Activated CD8-positive, alpha-beta memory T cell treated with anti-CD3 and anti-CD28 coated beads, Interleukin-2, amount 50 U/mL, for 1 hour (primary cell): ENCODE data around the gene UBR4.
"Not testable (repeated sequence)": the region's sequence is repeated elsewhere in the genome, so short reads cannot be mapped to it uniquely, and the experiment has no call there.

Experiments used
- DNase-seq: peaks from one replicate; pipeline ENCODE4 v3.0.0-alpha.2; 2020; ENCODE audit errors: extremely low read depth

The UBR4 gene

DNA sequence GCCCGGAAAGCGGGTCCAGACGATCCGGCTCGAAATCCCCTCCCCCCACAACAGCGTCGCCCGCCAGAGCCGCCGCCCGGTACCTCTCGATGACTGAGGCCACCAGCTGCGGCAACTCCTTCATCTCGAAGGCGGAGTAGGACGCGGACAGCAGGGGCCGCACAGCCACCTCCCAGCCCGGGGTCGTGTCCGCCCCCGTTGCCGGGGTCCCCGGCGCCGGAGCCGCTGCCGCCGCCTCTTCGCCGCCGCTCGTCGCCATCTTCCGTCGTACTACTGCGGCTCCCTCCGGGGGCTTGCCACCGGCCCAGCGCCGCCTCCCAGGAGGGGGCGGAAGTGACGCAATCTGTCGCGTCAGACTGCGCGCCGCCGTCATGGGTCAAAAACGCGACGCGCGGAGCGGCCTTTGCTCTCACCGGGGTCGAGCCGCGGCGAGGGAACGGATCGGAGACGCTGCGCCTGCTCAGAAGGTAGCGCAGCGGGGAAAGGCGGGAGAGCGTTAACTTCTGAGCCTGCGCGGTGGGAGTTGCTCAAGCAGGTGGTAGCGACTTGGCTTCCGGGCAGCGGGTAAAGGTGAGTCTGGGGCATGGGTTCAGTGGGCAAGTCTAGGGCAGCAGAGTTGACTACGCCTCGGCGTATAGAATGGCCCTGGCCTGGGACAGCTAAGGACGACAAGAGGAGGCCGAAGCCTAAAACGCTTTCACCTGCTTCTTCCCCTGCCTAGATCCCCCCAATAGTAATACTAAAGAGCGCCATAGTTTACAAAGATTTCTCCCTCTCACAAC is at the start of gene UBR4:
UBR4 (minus strand) TSS at position 277 of the 782 bp plus-strand sequence; CDS start at position 259, 18 bp downstream.
- DNase-seq, result peak; percentile 85

DNA sequence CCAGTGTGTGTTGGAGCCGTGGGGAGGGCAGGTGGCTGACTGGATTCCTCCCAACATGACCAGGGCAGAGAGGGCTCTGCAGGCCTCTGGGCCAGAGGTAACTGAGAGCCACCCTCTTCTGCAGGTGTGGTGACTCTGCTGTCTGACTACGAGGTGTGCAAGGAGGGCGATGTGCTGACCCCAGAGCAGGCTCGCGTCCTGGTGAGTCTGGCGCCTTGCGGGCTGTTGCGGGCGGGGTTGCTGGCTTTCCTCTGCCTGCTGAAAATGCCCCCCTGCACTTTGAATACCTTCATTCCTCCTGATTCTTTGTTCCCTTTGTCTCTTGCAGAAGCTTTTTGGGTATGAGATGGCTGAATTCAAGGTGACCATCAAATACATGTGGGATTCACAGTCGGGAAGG is 48.3 kb upstream of the UBR4 start:
- DNase-seq, result no peak

DNA sequence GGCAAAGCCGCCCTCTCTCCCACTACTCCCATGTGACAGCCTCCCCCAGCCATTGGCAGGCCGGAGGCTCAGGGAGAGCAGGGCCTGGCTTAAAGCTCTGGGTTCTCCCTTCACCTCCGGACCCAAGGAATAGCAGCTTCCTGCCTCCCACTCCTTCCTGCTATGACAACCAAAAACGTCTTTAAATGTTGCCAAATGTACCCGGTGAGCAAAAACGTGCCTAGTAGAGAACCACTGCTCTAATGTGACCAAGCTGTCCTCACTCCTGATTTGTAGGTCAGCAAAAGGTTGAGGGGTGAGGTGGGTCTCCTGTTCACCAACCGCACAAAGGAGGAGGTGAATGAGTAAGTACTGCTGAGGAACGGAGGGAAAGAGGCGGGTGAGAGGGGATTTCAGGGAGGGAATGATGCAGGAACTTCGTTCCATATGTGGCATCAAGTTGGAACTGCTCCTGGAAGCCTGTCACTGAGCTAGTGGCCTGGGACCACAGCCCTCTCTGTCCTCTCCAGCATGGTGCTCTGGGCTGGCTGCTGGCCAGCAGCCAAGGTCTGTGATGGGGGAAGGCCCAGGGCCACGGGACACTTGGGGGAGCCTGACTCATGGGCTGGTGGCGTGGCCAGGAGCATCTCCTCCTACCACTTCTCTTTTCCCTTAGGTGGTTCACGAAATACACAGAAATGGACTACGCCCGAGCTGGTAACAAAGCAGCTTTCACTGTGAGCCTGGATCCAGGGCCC is 47.3 kb upstream of the UBR4 start:
- no peak for DNase-seq

DNA sequence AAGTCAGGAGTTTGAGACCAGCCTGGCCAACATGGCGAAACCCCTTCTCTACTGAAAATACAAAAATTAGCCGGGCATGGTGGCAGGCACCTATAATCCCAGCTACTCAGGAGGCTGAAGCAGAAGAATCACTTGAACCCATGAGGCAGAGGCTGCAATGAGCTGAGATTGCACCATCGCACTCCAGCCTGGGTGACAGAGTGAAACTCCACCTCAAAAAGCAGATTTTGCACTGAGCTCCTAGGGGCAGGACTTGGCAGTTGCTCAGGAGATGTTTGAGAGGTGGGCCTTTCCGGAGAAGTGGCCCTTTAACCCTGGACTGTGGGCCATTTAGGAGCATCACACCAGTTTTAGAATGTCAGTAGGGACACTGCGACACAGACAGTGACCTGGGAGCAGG is 46.2 kb upstream of the UBR4 start:
- not testable (repeated sequence) for DNase-seq

DNA sequence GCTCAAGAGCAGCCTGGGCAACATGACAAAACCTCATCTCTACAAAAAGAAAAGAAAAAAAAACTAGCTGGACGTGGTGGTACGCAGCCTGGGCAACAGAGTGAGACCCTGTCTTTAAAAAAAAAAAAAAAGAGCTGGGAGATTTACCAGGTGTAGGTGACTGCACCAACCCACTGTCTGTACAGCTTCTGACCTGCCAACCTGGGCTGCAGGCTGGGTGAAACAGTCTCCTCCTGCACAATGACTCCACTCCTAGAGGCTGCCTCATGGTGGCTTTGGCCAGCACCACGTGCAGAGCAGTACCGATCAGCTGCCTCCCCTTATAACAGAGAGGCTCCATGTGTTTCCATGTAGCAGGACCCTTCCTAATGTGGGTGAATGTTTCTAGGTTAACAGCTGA is 45.2 kb upstream of the UBR4 start:
- no peak for DNase-seq

DNA sequence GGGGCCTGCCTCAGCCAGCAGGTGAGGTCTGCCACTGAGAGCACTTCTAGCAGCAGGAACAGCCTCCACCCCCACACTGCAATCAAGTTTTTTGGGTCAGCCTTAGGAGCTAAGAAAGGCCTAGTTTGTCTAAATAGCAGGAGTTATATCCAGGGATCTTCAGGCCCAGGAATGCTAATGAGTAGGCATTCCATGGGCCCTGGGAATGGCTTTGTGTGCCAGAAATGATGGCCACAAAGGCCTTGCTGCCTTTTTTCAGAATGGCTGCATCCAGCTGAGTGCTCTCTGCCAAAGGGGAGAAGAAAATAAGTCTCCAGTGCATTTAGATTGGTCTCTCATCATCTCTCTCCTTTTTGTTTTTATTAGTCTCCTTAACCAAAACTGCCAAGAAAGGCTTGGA is 44.4 kb upstream of the UBR4 start:
- no peak for DNase-seq

DNA sequence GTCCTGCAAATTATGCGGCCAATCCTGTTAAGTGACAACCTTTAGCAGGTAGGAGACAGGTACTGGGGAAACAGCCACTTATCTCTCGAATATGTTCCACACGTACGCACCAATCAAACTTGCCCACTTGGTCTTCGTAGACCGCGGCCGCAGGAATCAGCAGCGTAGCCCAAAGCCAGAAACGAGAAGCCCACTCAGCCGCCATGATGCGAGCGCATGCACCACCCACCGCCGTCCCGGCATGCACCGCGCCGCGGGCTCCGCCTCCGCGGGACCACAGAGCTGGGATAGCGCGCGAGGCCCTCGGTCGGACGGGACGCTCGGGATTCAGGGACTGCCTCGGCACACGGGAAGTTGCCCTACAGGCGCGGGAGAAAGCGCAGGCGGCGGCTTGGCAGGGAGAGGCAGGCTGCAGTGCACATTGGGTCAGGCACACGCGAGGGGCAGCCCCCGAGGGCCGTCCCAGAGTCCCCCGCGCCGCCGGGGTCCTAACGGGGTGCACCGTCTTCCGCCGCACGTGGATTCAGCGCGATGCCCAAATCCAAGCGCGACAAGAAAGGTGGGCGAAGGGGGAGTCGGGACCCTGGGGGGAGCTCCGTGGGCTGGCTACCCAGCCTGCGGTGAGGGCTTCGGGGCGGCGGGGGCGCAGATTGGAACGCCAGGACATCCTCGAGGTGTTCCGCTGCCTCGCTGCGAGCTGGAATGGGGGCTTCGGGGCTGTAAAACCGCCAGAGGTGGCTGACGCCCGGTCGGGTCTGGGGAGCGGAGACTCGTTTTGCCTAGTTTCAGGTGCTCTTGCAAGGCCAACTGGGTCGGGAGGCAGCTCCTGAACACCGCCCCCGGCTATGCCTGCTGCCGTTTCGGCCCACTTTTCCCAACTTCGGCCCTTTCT is 41.5 kb upstream of the UBR4 start, which contains the start of the genes EMC1 and MRTO4:
EMC1 (minus strand) TSS at position 220 of the 892 bp plus-strand sequence; CDS start at position 205, 15 bp downstream.
MRTO4 (plus strand) TSS at position 501 of the 892 bp plus-strand sequence; CDS start at position 532, 31 bp downstream.
- DNase-seq, result peak; percentile 42

DNA sequence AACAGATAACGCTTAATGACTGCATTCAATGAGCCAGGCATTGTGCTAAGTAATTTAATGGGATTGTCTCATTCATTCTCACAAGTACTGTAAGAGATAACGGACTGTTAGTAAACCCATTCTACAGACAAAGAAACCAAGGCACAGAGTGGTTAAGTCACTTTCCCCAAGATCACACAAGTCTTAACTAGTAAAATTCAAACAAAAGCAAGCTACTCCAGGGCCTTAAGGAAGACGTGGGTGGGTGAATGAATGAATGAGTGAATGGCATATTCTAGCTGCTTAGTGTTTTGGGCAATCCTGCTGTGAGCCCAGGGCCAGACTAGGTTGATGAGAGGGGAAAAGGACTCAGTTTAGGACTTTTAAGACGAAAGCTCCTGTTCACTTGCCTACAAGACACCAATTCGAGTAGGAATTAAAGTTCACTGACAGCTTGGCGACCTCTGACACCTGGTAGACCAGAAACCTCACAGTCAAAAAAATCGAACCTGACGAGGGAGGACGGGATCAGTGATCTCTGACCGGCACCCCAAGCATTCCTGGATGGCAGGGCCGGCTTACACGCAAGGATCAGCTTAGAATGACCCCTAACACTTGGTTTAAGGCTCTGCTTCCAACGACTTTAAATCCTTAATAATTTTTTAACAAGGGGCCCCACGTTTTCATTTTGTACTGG is 40.7 kb upstream of the UBR4 start:
- no peak for DNase-seq

DNA sequence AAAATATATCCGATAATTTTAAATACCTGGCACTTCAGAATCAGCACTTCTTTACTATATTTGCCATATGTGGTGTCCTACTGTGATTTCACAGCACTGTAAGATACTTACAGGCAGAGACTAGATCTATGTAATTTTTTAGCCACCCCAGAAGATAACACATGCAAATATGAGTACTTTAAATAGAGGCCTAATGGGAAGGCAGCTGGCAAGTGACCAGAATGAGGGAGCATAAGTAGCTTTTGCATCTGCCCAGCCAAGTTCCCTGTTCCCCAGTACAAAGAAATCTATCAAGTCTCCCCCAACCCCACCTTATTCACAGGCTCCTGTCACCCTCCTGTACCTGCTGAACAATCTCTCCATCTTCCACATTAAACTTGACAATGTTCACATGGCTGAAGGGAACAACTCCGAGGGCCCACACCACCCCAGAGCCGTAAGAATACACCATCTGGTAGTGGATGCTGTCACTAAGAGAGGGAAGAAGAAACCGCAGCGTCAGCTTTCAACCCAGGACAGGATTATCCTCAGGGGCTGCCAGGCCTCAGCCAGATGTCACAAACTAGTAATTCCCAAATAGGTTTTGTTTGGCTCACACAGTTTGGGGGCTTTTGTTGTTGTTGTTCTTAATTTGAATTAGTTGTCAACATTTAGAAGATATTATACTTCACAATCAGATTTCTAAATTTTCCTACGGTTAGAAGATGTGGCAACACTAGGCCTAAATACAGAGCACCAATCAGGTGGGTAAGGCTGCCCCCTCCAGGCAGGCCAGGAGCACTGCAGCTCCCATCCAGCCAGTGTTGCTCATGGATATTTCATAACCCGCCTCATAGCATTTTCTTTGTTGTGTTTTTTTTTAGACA is 30.8 kb upstream of the UBR4 start:
- peak; percentile 14 for DNase-seq

DNA sequence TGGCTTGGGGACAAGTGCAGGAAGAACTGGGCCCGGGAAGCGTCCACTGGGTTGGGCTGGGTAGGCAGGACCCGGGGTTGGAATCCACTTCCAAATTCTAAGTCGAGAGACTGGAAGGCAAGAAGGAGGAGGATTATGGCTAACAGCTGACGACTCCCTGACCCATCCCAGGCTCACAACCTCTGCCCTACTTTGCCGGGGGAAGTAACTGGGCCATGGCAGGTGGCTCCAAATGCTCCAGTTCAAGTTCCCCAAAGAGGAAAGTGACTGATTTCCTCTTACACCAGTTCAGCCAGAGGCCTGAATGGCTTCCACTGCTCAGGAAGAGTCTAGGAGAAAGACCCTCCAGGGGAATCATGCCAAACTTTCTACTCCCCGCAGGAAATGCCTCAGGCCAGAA is 29.8 kb upstream of the UBR4 start:
- no peak for DNase-seq

DNA sequence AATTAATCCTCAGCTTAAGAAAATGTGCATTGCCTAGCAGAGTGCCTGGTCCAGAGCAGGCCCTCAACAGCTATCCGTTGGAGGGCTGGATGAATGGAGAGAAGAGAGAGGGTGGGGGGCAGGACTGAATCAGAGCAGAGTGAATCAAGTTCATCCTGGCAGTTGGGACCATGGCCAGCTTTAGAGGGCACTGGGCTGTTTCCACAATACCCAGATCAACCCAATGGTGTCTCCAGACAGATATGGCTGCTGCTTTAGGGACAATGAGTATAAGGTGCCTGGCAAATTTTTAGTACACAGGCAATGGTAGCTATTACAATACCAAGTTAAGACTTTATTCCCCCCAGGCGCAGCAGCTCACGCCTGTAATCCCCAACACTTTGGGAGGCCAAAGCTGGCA is 24.2 kb upstream of the UBR4 start:
- DNase-seq, result no peak

DNA sequence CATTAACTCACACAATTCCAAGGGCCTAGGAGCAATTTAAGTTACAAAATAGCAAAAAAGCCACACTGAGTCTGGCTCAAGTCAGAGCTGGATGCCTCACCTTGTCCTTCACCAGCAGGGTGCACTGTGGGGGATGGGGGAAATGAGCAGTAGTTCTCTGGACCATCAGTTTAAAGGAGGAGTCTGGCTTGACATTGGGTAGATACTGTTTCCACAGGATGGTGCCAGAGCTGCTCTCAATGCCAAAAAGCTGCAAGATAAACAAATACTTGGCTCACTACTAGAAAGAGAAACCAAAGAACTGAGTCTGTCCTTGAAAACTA is 22.4 kb upstream of the UBR4 start:
- DNase-seq, result no peak

DNA sequence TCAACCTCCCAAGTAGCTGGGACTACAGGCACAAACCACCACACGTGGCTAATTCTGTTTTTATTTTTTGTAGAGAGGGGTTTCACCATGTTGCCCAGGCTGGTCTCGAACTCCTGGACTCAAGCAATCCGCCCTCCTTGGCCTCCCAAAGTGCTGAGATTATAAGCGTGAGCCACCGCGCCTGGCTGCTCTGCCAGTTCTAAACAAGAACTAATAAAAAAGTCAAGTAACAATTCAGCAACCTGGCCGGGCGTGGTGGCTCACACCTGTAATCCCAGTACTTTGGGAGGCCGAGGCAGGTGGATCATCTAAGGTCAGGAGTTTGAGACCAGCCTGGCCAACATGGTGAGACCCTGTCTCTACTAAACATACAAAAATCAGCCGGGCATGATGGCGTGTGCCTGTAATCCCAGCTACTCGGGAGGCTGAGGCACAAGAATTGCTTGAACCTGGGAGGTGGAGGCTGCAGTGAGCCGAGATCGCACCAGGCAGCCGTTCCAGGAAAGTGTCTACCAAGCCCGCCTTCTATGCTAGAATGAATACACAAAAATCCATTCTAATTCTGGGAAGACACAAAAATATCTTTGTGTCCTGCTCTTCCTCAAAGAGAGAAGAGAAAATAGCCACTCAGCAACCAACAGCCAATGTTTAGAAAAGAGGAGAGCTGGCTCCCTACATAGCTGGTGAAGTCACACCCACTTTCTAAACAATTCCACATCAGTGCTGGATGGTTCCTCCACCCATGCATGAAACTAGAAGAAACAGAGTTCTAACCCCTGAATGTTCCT is 21.9 kb upstream of the UBR4 start:
- DNase-seq, result not testable (repeated sequence)

DNA sequence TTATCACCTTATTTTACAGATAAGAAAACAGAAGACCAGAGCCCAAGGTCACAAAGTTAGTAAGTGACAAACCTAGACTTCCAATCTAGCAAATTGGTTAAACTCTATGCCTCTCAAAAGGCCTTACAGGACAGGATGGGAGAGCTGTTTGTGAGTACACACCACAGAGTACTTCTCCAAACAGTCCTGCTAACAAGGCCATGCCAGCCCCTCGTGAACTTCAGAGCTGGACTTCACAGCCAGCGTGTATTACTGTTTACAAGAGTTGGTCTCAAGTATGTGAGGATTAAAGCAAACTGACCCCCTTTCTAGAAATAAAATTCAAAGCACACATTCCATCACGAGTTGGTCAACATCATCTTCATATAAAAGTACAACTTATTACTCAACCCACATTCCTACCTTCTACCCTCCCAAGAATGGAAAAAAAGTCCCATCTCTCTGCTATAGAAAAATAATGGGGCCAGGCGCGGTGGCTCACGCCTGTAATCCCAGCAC is 19.8 kb upstream of the UBR4 start:
- DNase-seq, result no peak

DNA sequence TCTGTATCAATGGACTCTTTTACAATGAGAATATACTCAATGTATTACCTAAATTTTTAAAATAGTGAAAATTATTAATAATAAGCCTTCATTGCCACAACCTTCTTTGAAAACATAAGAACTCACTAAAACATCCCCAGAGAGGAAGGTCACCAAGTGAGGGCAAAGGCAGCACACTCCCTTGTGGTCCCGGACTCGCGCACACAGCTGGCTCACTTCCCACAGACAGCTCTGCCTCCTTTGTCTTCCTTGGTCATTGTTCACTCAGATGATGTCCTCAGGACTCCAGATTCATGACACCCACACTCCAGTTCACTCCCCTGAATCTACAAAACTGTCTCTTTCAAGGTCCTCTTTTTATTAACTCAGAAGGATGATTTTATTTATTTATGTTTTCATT is 19.2 kb upstream of the UBR4 start:
- no peak for DNase-seq

DNA sequence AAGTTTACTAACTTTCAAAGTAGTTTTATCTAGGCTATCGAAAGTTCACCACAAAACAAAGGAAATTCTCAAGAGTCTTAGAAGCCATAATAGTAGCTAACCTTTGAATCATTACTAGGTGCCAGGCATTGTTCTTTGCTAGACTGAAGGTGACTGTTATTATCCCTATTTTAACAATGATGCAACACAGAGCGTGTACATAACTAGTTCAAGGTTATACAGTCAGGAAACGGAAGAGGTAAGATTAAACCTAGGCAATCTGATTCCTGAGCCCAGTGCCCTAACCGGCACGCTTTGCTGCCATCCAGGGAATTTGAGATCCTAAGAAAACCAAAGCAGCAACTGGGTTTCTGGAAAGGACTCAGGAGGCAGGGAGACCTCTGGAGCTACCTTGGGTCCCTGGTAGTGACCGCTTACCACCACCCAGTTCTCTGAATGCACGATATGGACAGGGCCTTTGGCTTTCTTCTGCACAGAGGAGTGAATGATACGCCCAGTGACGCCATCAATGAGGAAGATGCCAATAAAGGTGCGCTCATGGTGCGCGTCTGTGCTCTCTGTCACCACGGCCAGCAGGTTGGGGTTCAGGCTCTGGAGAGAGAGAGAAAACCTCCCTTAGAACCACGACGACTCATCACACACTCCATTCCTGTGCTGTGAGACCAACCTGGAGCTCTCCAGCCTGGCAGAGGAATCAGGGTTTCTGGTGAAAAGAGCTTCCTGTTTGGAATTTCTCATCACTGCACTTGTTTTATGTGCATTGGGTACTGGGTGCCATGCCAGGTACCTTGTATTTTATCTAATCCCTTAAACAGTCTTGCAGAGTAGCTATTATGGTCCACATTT is 13.1 kb upstream of the UBR4 start:
- no peak for DNase-seq

DNA sequence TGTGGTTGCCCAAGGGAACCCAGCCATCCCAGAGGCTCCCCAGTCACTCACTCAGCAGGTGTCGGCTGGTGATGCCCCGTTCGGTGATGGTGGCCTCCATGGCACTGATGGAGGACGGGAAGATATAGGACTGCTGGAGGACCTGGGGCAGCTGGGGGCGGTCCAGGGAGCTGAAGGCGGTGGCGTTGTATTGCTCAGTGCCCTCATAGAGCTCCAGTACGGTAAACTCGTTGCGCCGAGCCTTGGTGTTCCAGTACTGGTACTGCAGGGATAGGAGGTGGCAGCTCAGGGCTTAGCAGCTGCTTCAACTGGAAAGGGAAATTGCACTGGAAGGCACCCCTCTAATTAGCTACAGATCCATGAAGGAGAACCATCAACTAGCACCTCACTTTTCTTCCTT is 12.5 kb upstream of the UBR4 start:
- no peak for DNase-seq

DNA sequence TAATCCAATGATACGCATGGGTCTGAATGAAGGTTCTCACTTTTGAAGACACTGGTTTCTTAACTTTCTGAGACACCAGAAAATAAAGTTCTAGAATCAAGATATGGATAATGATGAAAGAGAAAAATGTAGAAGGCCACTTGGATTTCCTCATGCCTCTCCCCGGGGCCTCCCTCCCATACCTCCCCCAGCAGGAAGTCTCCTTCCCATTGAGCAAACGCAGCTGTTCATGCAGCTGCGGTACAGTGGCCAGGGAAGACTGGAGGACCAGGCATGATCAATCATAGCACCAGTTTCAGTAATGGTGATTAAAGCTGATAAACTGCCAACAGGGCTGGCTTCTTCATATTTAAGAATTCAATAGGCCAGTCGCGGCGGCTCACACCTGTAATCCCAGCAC is 10.9 kb upstream of the UBR4 start:
- DNase-seq, result no peak
